MCF 10A (cell line): ENCODE measurements around the gene NLGN3. TPM values are rescaled to one million over a fixed set of nuclear protein-coding genes. Genes with fewer than 3 reads are reported as not detected.

ENCODE experiments used
- BruUV-seq: library from RNA; stranded (reverse); fragments of 400-500 nt; replicated peaks from 2 replicates; lab custom pipeline; 2021; lab: Mats Ljungman, UMichigan
- CTCF ChIA-PET: fragments of 300-600 bp; sonication (Branson Sonifier 250); formaldehyde crosslinking; extraction: SDS; loops from one replicate; lab custom pipeline; 2021; ENCODE audit warnings: antibody characterized with exemption, inconsistent platforms; lab: Yijun Ruan, JAX
- POLR2A ChIA-PET: fragments of 300-600, 350-650 bp; sonication (Branson Sonifier 250); formaldehyde crosslinking; extraction: SDS; loops from one replicate; lab custom pipeline; 2020; ENCODE audit warnings: antibody characterized with exemption, inconsistent platforms; lab: Yijun Ruan, JAX
- DNase-seq: peaks from one replicate; pipeline ENCODE4 v3.0.0-alpha.2; 2018; ENCODE audit not compliant: unreplicated experiment
- H3K27ac Mint-ChIP-seq: one replicate; pipeline ENCODE4 v1.8.0; 2022; ENCODE audit warnings: mild to moderate bottlenecking, low read depth, mixed read lengths; ENCODE audit not compliant: unreplicated experiment
- H3K27me3 Mint-ChIP-seq: one replicate; pipeline ENCODE4 v1.8.0; 2022; ENCODE audit warnings: mixed read lengths; ENCODE audit not compliant: insufficient read depth, unreplicated experiment
- H3K36me3 Mint-ChIP-seq: one replicate; pipeline ENCODE4 v1.8.0; 2022; ENCODE audit warnings: mild to moderate bottlenecking, moderate library complexity, mixed read lengths; ENCODE audit not compliant: insufficient read depth, unreplicated experiment
- H3K4me1 Mint-ChIP-seq: one replicate; pipeline ENCODE4 v1.8.0; 2022; ENCODE audit warnings: mixed read lengths; ENCODE audit not compliant: insufficient read depth, unreplicated experiment
- H3K4me3 Mint-ChIP-seq: one replicate; pipeline ENCODE4 v1.8.0; 2022; ENCODE audit warnings: mild to moderate bottlenecking, moderate library complexity, mixed read lengths; ENCODE audit not compliant: unreplicated experiment
- H3K9me3 Mint-ChIP-seq: one replicate; pipeline ENCODE4 v1.8.0; 2022; ENCODE audit warnings: mixed read lengths; ENCODE audit not compliant: unreplicated experiment
- CTCF ChIP-seq: fragments of 200-600 bp; IDR thresholded peaks from one replicate; pipeline ENCODE4 v1.8.0; 2022; ENCODE audit warnings: antibody characterized with exemption, mild to moderate bottlenecking; ENCODE audit not compliant: unreplicated experiment
- intact Hi-C: fragments of 100-400 bp; cut with micrococcal nuclease; formaldehyde crosslinking; loops from 2 replicates; pipeline ENCODE4 v1.14.1; 2022
- total RNA-seq: library from RNA; stranded (reverse); gene quantifications from 2 replicates; pipeline ENCODE4 v1.2.3, GENCODE V29; 2022

NLGN3 gene
- total RNA-seq, 1 experiment from 2014 or later = 0.42 TPM

- H3K9me3 Mint-ChIP-seq = no peaks in the 10 kb centered on the region
- intact Hi-C loops = no loop called here
- POLR2A ChIA-PET = no interaction called here
- BruUV-seq = no TSS peak
- DNase-seq = no peak
- H3K4me3 Mint-ChIP-seq = no peak overlapping the region
- H3K36me3 Mint-ChIP-seq = no peaks in the 10 kb centered on the region
- CTCF ChIA-PET = interaction anchor here (0.6 kb wide), 1 partner anchor 19 kb away, joined by 5 read pairs; no protein-coding TSS in a partner anchor
- H3K27me3 Mint-ChIP-seq = peaks cover 34% of the 10 kb centered on the region
- H3K27ac Mint-ChIP-seq = no peak overlapping the region
- TF ChIP-seq CTCF = no peak
- no peaks in the 10 kb centered on the region for H3K4me1 Mint-ChIP-seq
Measured at GRCh38 chrX:71100581-71101505, 43.8 kb upstream of the NLGN3 start.

- Mint-ChIP-seq H3K27me3 (peaks cover 40% of the 10 kb centered on the region), H3K9me3 (no peaks in the 10 kb centered on the region), H3K36me3 (no peaks in the 10 kb centered on the region), H3K27ac (no peak overlapping the region), H3K4me3 (no peak overlapping the region), H3K4me1 (no peaks in the 10 kb centered on the region)
- DNase-seq = no peak
- no peak for TF ChIP-seq CTCF
- CTCF ChIA-PET = interaction anchor here (1.0 kb wide), 1 partner anchor 27 kb away, joined by 5 read pairs; no protein-coding TSS in a partner anchor
- POLR2A ChIA-PET = interaction anchor here (1.4 kb wide), 1 partner anchor 16 kb away, joined by 5 read pairs; the partner anchor contains the start of gene MED12
- no TSS peak for BruUV-seq
- intact Hi-C loops = no loop called here
Measured at GRCh38 chrX:71102292-71102691, 42.3 kb upstream of the NLGN3 start.

DNA sequence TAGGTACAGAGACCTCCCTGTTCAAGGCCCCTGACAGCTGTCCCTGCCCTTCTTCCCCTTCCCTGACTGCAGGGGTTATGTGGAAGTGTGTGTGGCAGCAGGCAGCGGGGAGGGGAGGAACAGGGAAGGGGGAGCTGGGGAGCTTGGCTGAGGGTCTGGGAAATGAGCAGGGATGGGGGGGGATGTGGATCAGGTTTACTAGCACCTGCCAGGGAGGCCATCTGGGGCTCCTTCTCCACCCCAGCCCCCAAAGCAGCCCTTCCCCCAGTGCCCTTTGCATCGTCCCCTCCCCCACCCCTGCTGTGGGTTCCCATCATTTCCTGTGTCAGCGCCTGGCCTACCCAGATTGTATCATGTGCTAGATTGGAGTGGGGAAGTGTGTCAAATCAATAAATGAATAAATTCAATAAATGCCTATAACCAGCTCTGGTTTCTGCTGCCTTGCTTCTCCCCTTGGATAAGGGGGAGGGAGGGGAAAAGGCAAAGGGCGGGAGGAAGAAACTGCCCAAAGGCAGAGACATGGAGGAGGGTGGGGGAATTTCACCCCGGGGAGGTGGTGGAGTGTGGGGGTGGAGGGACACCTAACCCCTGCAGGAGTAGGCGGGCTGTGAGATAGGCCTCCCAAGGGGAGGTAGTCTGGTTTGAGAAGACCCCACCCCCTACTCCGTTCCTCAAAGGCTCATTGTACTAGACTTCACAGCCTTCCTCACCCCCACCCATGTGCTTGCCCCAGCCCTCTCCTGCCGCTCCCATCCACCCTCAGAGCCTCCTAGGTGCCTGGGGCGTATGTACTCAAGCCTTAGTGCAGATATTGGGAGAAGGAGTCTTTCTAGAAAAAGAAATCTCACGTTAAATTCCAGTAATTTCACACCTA lies 41.3 kb upstream of the NLGN3 start:
- intact Hi-C loops = no loop called here
- H3K4me3 Mint-ChIP-seq = no peak overlapping the region
- H3K27me3 Mint-ChIP-seq = peaks cover 50% of the 10 kb centered on the region
- no peaks in the 10 kb centered on the region for H3K9me3 Mint-ChIP-seq
- ChIA-PET POLR2A (interaction anchor here (1.4 kb wide), 1 partner anchor 15 kb away, joined by 5 read pairs; the partner anchor contains the start of gene MED12), CTCF (interaction anchor here (0.6 to 1.0 kb wide), 2 partner anchors 26 to 35 kb away, joined by 4 to 5 read pairs; partner anchors contain the start of gene SNX12)
- H3K4me1 Mint-ChIP-seq = no peaks in the 10 kb centered on the region
- no peak for TF ChIP-seq CTCF
- no peaks in the 10 kb centered on the region for H3K36me3 Mint-ChIP-seq
- H3K27ac Mint-ChIP-seq = no peak overlapping the region
- DNase-seq = no peak
- BruUV-seq = no TSS peak
